ENCODE data around the gene ACOT7. TPM values are rescaled to one million over a fixed set of nuclear protein-coding genes. Genes with fewer than 3 reads are reported as not detected.

Gene ACOT7
- total RNA-seq, 1 experiment from 2014 or later, result 120 TPM

GRCh38 chr1:6329851-6330250 is 63.7 kb downstream of the ACOT7 start:
- TF ChIP-seq SIN3A (IDR thresholded peaks at IDR 0.05; ENCODE audit: borderline replicate concordance, insufficient read depth, low read depth, low read length), result no peak
- no peak for TF ChIP-seq CTCF (IDR thresholded peaks at IDR 0.05)
- no peaks in the 10 kb centered on the region for H3K36me3 ChIP-seq (ENCODE audit: control insufficient read depth, insufficient read depth, low read length)
- POLR2A ChIA-PET, result no interaction called here

GRCh38 chr1:6329396-6329795 is 64.2 kb downstream of the ACOT7 start:
- no peaks in the 10 kb centered on the region for H3K27me3 ChIP-seq (ENCODE audit: control insufficient read depth, insufficient read depth, low read length)
- H3K4me3 ChIP-seq (ENCODE audit: low read depth in 2 of 2, low read length in 2 of 2), result no peak overlapping the region
- no TSS peak for BruUV-seq (replicated peaks)
- H3K36me3 ChIP-seq (ENCODE audit: control insufficient read depth, insufficient read depth, low read length), result no peaks in the 10 kb centered on the region
- H3K27ac ChIP-seq (ENCODE audit: low read length), result no peak overlapping the region
- no peaks in the 10 kb centered on the region for H3K4me1 ChIP-seq (ENCODE audit: control insufficient read depth, insufficient read depth, low read length)
- intact Hi-C loops (cut with micrococcal nuclease; ENCODE audit: unreplicated experiment), result no loop called here
- H3K9me3 ChIP-seq (ENCODE audit: control insufficient read depth, insufficient read depth, low read depth, low read length), result no peaks in the 10 kb centered on the region
- CTCF ChIA-PET, result no interaction called here
- in situ Hi-C loops (cut with HindIII; ENCODE audit: low pct_unique_long_range_greater_than_20kb, low sequenced_read_pairs), result no loop called here
- DNase-seq (ENCODE audit: low read depth, low spot score) (no peak), ATAC-seq (no peak)
- POLR2A ChIA-PET, result no interaction called here
- TF ChIP-seq SIN3A (IDR thresholded peaks at IDR 0.05; ENCODE audit: borderline replicate concordance, insufficient read depth, low read depth, low read length) (no peak), REST (IDR thresholded peaks at IDR 0.05; ENCODE audit: insufficient read depth in 1 of 2, low read depth in 2 of 2, low read length in 1 of 2) (no peak), TCF7L2 (IDR thresholded peaks at IDR 0.05; ENCODE audit: low read depth, low read length) (no peak), POLR2AphosphoS5 (IDR thresholded peaks at IDR 0.05; ENCODE audit: low read depth, low read length) (no peak), CTCF (IDR thresholded peaks at IDR 0.05) (no peak)

More at GRCh38 chr1:6329851-6330250, 63.7 kb downstream of the ACOT7 start:
- no peaks in the 10 kb centered on the region for H3K27me3 ChIP-seq (ENCODE audit: control insufficient read depth, insufficient read depth, low read length)
- no peak for ATAC-seq
- no TSS peak for BruUV-seq (replicated peaks)
- no peak overlapping the region for H3K4me3 ChIP-seq (ENCODE audit: low read depth in 2 of 2, low read length in 2 of 2)
- H3K27ac ChIP-seq (ENCODE audit: low read length), result no peak overlapping the region
- no peaks in the 10 kb centered on the region for H3K4me1 ChIP-seq (ENCODE audit: control insufficient read depth, insufficient read depth, low read length)
- in situ Hi-C loops (cut with HindIII; ENCODE audit: low pct_unique_long_range_greater_than_20kb, low sequenced_read_pairs) (no loop called here), intact Hi-C loops (cut with micrococcal nuclease; ENCODE audit: unreplicated experiment) (no loop called here)
- H3K9me3 ChIP-seq (ENCODE audit: control insufficient read depth, insufficient read depth, low read depth, low read length), result no peaks in the 10 kb centered on the region
- CTCF ChIA-PET, result interaction anchor here (0.5 kb wide), 1 partner anchor 122 kb away, joined by 3 read pairs; no protein-coding TSS in a partner anchor
- DNase-seq (ENCODE audit: low read depth, low spot score), result no peak

All from Panc1 (cell line).